Naive thymus-derived CD8-positive, alpha-beta T cell (primary cell): ENCODE results near the gene MRPL3. TPM values are rescaled to one million over a fixed set of nuclear protein-coding genes. Genes with fewer than 3 reads are reported as not detected.

Experiments
- ATAC-seq, 2 donors: fragments of 150-1000 bp; cut with Tn5 transposase in 1 of 2; sonication (Bioruptor Pico), chemical (Tn5 transposase) in 1 of 2; 1 replicate in 1 of 2; 2 replicates in 1 of 2; pipeline ENCODE4 v1.10.0; 2021; ENCODE audit warnings: mild to moderate bottlenecking in 2 of 2, moderate library complexity in 2 of 2
- POLR2A ChIA-PET: fragments of 350-600 bp; sonication (Branson Sonifier 250); formaldehyde crosslinking; loops from one replicate; lab custom pipeline; 2021; ENCODE audit warnings: antibody characterized with exemption; lab: Charles Lee
- DNase-seq, 10 donors: peaks; one replicate each; pipeline versions ENCODE4 v3.0.0 to v3.0.0-alpha.2; 2020 to 2022
- H3K27ac Mint-ChIP-seq, 10 donors: one replicate each; pipeline ENCODE4 v1.8.0; 2020 to 2022; ENCODE audit warnings: mild to moderate bottlenecking in 10 of 10, mixed read lengths in 10 of 10, moderate library complexity in 4 of 10, inconsistent platforms in 1 of 10
- H3K27me3 Mint-ChIP-seq, 5 donors: one replicate each; pipeline ENCODE4 v1.8.0; 2021 to 2022; ENCODE audit warnings: mixed read lengths in 5 of 5
- H3K36me3 Mint-ChIP-seq, 3 donors: one replicate each; pipeline ENCODE4 v1.8.0; 2020 to 2022; ENCODE audit warnings: mixed read lengths in 3 of 3, mild to moderate bottlenecking in 2 of 3, inconsistent platforms in 1 of 3
- H3K4me1 Mint-ChIP-seq, 4 donors: one replicate each; pipeline ENCODE4 v1.8.0; 2021 to 2022; ENCODE audit warnings: mixed read lengths in 4 of 4
- H3K4me3 Mint-ChIP-seq, 10 donors: one replicate each; pipeline ENCODE4 v1.8.0; 2020 to 2022; ENCODE audit warnings: mild to moderate bottlenecking in 10 of 10, mixed read lengths in 10 of 10, moderate library complexity in 6 of 10, inconsistent platforms in 1 of 10
- H3K9me3 Mint-ChIP-seq, 9 donors: one replicate each; pipeline ENCODE4 v1.8.0; 2020 to 2022; ENCODE audit warnings: mixed read lengths in 9 of 9, mild to moderate bottlenecking in 3 of 9, inconsistent platforms in 1 of 9, moderate library complexity in 1 of 9
- polyA plus RNA-seq, 3 donors: library from polyadenylated mRNA; unstranded; fragments of 300-500 nt; fragmentation: Illumina TruSeq; gene quantifications; one replicate each; pipeline ENCODE4 v1.2.3, GENCODE V29; 2021
- total RNA-seq, 8 experiments: library from RNA in 2 of 8; stranded (reverse) in 2 of 8; gene quantifications; one replicate each; pipeline ENCODE4 v1.2.3 and lab custom pipeline; 2021 to 2026

Gene MRPL3
- total and polyA plus RNA-seq, 5 experiments from 2014 or later: 59.8 to 87.7 (median 76.3) TPM

- Mint-ChIP-seq H3K27ac (no peak overlapping the region), H3K9me3 (peaks cover 3 to 22% (median 9%) of the 10 kb centered on the region in 9 donors), H3K4me1 (no peaks in the 10 kb centered on the region), H3K4me3 (no peak overlapping the region), H3K36me3 (peaks cover 0 to 9% (median 4%) of the 10 kb centered on the region in 3 donors), H3K27me3 (peaks cover 0 to 5% (median 0%) of the 10 kb centered on the region in 5 donors)
- no peak for DNase-seq
- no peak for ATAC-seq
- POLR2A ChIA-PET: no interaction called here
Measured at GRCh38 chr3:131444180-131444579, 58.6 kb downstream of the MRPL3 start.

- H3K9me3 Mint-ChIP-seq: peaks cover 0 to 3% (median 0%) of the 10 kb centered on the region in 9 donors
- no peaks in the 10 kb centered on the region for H3K4me1 Mint-ChIP-seq
- no peaks in the 10 kb centered on the region for H3K36me3 Mint-ChIP-seq
- ATAC-seq (no peak), DNase-seq (no peak)
- POLR2A ChIA-PET: no interaction called here
- H3K27me3 Mint-ChIP-seq: peaks cover 0 to 5% (median 0%) of the 10 kb centered on the region in 5 donors
- no peak overlapping the region for H3K27ac Mint-ChIP-seq
- no peak overlapping the region for H3K4me3 Mint-ChIP-seq
Measured at GRCh38 chr3:131439084-131439483, 63.7 kb downstream of the MRPL3 start.

- Mint-ChIP-seq H3K4me1 (no peaks in the 10 kb centered on the region), H3K27ac (no peak overlapping the region), H3K36me3 (no peaks in the 10 kb centered on the region), H3K9me3 (peaks cover 0 to 3% (median 0%) of the 10 kb centered on the region in 9 donors), H3K27me3 (peaks cover 0 to 4% (median 2%) of the 10 kb centered on the region in 5 donors), H3K4me3 (no peak overlapping the region)
- no peak for ATAC-seq
- POLR2A ChIA-PET: no interaction called here
- no peak for DNase-seq
Measured at GRCh38 chr3:131435000-131435399, 67.8 kb downstream of the MRPL3 start.

- no peak for DNase-seq
- no peak overlapping the region for H3K27ac Mint-ChIP-seq
- no peak for ATAC-seq
- H3K27me3 Mint-ChIP-seq: peaks cover 0 to 5% (median 4%) of the 10 kb centered on the region in 5 donors
- H3K36me3 Mint-ChIP-seq: no peaks in the 10 kb centered on the region
- POLR2A ChIA-PET: no interaction called here
- no peak overlapping the region for H3K4me3 Mint-ChIP-seq
- H3K9me3 Mint-ChIP-seq: peaks cover 0 to 3% (median 0%) of the 10 kb centered on the region in 9 donors
- H3K4me1 Mint-ChIP-seq: no peaks in the 10 kb centered on the region
Measured at GRCh38 chr3:131432441-131432840, 70.3 kb downstream of the MRPL3 start.

GRCh38 chr3:131431754-131432153, 71.0 kb downstream of the MRPL3 start:
- ATAC-seq (no peak), DNase-seq (no peak)
- H3K27me3 Mint-ChIP-seq: peaks cover 0 to 5% (median 4%) of the 10 kb centered on the region in 5 donors
- POLR2A ChIA-PET: no interaction called here
- no peaks in the 10 kb centered on the region for H3K36me3 Mint-ChIP-seq
- no peak overlapping the region for H3K4me3 Mint-ChIP-seq
- no peak overlapping the region for H3K27ac Mint-ChIP-seq
- H3K9me3 Mint-ChIP-seq: no peaks in the 10 kb centered on the region
- H3K4me1 Mint-ChIP-seq: no peaks in the 10 kb centered on the region

- Mint-ChIP-seq H3K4me3 (no peak overlapping the region), H3K9me3 (no peaks in the 10 kb centered on the region), H3K36me3 (no peaks in the 10 kb centered on the region), H3K27me3 (peaks cover 0 to 11% (median 5%) of the 10 kb centered on the region in 5 donors), H3K27ac (no peak overlapping the region), H3K4me1 (no peaks in the 10 kb centered on the region)
- ATAC-seq (no peak), DNase-seq (no peak)
- POLR2A ChIA-PET: interaction anchor here (1.2 kb wide), 1 partner anchor 9 kb away, joined by 3 read pairs; no protein-coding TSS in a partner anchor
Measured at GRCh38 chr3:131427226-131427625, 75.5 kb downstream of the MRPL3 start.

GRCh38 chr3:131421957-131422498, 80.7 kb downstream of the MRPL3 start:
- Mint-ChIP-seq H3K27ac (no peak overlapping the region), H3K27me3 (peaks cover 0 to 16% (median 2%) of the 10 kb centered on the region in 5 donors), H3K4me3 (no peak overlapping the region), H3K9me3 (peaks cover 0 to 3% (median 0%) of the 10 kb centered on the region in 9 donors), H3K4me1 (no peaks in the 10 kb centered on the region), H3K36me3 (peaks cover 0 to 4% (median 0%) of the 10 kb centered on the region in 3 donors)
- DNase-seq: no peak
- POLR2A ChIA-PET: no interaction called here
- ATAC-seq: no peak

GRCh38 chr3:131421301-131421700, 81.5 kb downstream of the MRPL3 start:
- Mint-ChIP-seq H3K27me3 (peaks cover 0 to 16% (median 2%) of the 10 kb centered on the region in 5 donors), H3K27ac (no peak overlapping the region), H3K4me1 (no peaks in the 10 kb centered on the region), H3K9me3 (peaks cover 0 to 3% (median 0%) of the 10 kb centered on the region in 9 donors), H3K4me3 (no peak overlapping the region), H3K36me3 (peaks cover 0 to 4% (median 0%) of the 10 kb centered on the region in 3 donors)
- POLR2A ChIA-PET: no interaction called here
- DNase-seq (no peak), ATAC-seq (no peak)

GRCh38 chr3:131417751-131418150, 85.0 kb downstream of the MRPL3 start:
- no peak for ATAC-seq
- peaks cover 0 to 12% (median 4%) of the 10 kb centered on the region in 9 donors for H3K9me3 Mint-ChIP-seq
- DNase-seq: no peak
- POLR2A ChIA-PET: interaction anchor here (0.8 kb wide), 1 partner anchor 10 kb away, joined by 3 read pairs; no protein-coding TSS in a partner anchor
- H3K27me3 Mint-ChIP-seq: peaks cover 0 to 14% (median 2%) of the 10 kb centered on the region in 5 donors
- no peaks in the 10 kb centered on the region for H3K4me1 Mint-ChIP-seq
- peaks cover 0 to 9% (median 0%) of the 10 kb centered on the region in 3 donors for H3K36me3 Mint-ChIP-seq
- no peak overlapping the region for H3K27ac Mint-ChIP-seq
- H3K4me3 Mint-ChIP-seq: no peak overlapping the region

Other genes with a start within 250 kb of the MRPL3 start
- gene NUDT16, start 121.2 kb downstream of the MRPL3 start, total RNA-seq: 10 to 100 TPM; 14.5 to 16.1 TPM
- 1 to 10 TPM; 2.4 to 3.8 (median 2.9) TPM for gene NUDT16, start 121.2 kb downstream of the MRPL3 start, polyA plus RNA-seq